ENCODE results near the gene DEFB118.

Gene DEFB118

GRCh38 chr20:31374346-31374745, 5.9 kb downstream of the DEFB118 start:
- no peak overlapping the region for H3K4me3 ChIP-seq (ENCODE audit: control insufficient read depth, low read depth, low read length)
- TF ChIP-seq CTCF (IDR thresholded peaks at IDR 0.05; ENCODE audit: control insufficient read depth, insufficient read depth, low read depth, low read length, missing control alignments): no peak
- no peak for DNase-seq (ENCODE audit: low read depth)

DNA sequence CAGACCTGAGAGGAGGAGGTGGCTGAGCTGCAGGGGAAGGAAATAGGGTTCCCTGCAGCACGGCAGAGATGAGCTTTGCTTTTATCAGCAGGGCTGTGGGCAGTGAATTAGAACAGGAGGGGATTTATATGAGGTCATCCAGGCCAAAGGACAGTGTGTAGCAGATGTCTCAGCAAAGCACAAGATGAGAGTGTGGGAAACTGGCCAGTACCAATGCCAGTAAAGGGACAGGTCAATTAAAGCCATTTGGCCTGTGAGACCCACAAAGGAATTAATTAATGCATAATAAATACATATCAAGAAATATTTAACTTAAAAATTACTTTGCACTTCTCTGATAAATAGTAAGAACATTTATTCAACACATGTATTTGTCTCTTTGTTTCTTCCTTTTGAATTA, 22.1 kb downstream of the DEFB118 start, which contains the start of gene DEFB119:
TSS of gene DEFB119 (minus strand) at position 101 of the 400 bp plus-strand sequence. CDS start 107 bp downstream, outside the sequence.
- no peak for TF ChIP-seq CTCF (IDR thresholded peaks at IDR 0.05; ENCODE audit: control insufficient read depth, insufficient read depth, low read depth, low read length, missing control alignments)
- DNase-seq (ENCODE audit: low read depth): no peak
- no peak within 1 kb of the TSS for H3K4me3 ChIP-seq (ENCODE audit: control insufficient read depth, low read depth, low read length)

DNA sequence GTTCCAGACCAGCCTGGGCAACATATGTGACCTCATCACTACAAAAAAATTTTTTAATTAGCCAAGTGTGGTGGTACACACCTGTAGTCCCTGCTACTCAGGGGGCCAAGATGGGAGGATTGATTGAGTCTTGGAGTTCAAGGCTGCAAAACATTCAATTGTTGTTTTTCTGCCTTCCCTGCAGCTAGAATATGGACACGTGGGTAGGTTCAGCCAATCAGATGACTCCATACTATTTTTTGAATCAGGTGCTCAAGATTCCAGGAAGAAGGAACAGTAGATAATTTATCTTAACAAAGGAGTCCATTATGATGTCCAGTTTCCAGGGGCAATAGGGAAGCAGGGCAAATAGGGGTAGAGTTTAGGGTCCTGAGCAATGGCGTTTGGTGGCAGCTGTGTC, 24.4 kb downstream of the DEFB118 start:
- H3K4me3 ChIP-seq (ENCODE audit: control insufficient read depth, low read depth, low read length): no peak overlapping the region
- no peak for DNase-seq (ENCODE audit: low read depth)

DNA sequence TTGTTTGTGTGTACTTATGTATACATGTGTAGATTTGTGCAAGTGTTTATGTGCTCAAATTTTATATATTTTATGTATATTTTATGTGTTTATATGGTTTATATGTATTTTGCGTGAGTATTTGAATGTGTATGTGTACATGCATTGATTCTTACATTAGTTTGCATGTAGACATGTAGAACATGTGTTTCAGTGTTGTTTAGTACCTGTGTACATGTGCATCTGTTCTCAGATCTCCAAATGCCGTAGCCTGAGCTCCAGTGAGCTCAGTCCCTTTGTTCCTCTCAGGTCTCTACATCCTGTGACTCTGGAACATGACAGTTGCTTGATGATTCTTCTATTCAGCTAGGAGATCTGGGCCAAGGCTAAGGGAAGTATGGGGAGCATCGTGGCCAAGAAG, 26.5 kb downstream of the DEFB118 start:
- TF ChIP-seq CTCF (IDR thresholded peaks at IDR 0.05; ENCODE audit: control insufficient read depth, insufficient read depth, low read depth, low read length, missing control alignments): no peak
- DNase-seq (ENCODE audit: low read depth): no peak
- no peak overlapping the region for H3K4me3 ChIP-seq (ENCODE audit: control insufficient read depth, low read depth, low read length)

More for the DNA sequence above, 24.4 kb downstream of the DEFB118 start:
- no peak for TF ChIP-seq CTCF (IDR thresholded peaks at IDR 0.05; ENCODE audit: control insufficient read depth, insufficient read depth, low read depth, low read length, missing control alignments)

- no peak for DNase-seq (ENCODE audit: low read depth)
- no peak overlapping the region for H3K4me3 ChIP-seq (ENCODE audit: control insufficient read depth, low read depth, low read length)
- TF ChIP-seq CTCF (IDR thresholded peaks at IDR 0.05; ENCODE audit: control insufficient read depth, insufficient read depth, low read depth, low read length, missing control alignments): no peak
Observed at GRCh38 chr20:31403886-31404285, 35.5 kb downstream of the DEFB118 start.

- H3K4me3 ChIP-seq (ENCODE audit: control insufficient read depth, low read depth, low read length): no peak within 1 kb of the TSS
- TF ChIP-seq CTCF (IDR thresholded peaks at IDR 0.05; ENCODE audit: control insufficient read depth, insufficient read depth, low read depth, low read length, missing control alignments): no peak
- no peak for DNase-seq (ENCODE audit: low read depth)
Observed at GRCh38 chr20:31406115-31406514, 37.7 kb downstream of the DEFB118 start, which contains the start of gene DEFB121. TSS of gene DEFB121 (minus strand) at chr20:31406215. CDS start at chr20:31406152, 63 bp downstream.

GRCh38 chr20:31410011-31410410, 41.6 kb downstream of the DEFB118 start:
- DNase-seq (ENCODE audit: low read depth): no peak
- no peak for TF ChIP-seq CTCF (IDR thresholded peaks at IDR 0.05; ENCODE audit: control insufficient read depth, insufficient read depth, low read depth, low read length, missing control alignments)
- no peak overlapping the region for H3K4me3 ChIP-seq (ENCODE audit: control insufficient read depth, low read depth, low read length)

Data from AG09309 (cell line).